Peyer's patch (tissue), 4 donors: ENCODE data around the gene MYL6.

Experiments
- CTCF ChIP-seq, 6 experiments: fragments of 450-650 bp in 4 of 6; fragments of 200-600 bp in 2 of 6; sonication (generic) in 1 of 6; IDR thresholded peaks; one replicate each; pipeline ENCODE4 v1.5.1; 2017 to 2019; ENCODE audit warnings: antibody characterized with exemption in 6 of 6, mild to moderate bottlenecking in 3 of 6, moderate library complexity in 1 of 6
- POLR2A ChIP-seq, 2 donors: fragments of 450-650 bp; IDR thresholded peaks; one replicate each; pipeline ENCODE4 v1.5.1; 2017; ENCODE audit warnings: antibody characterized with exemption in 2 of 2, mild to moderate bottlenecking in 2 of 2, moderate library complexity in 2 of 2

- TF ChIP-seq CTCF (IDR thresholded peaks at IDR 0.05) (no peak), POLR2A (IDR thresholded peaks at IDR 0.05) (no peak)
These were observed 3.3 kb upstream of the MYL6 start for GRCh38 chr12:56154818-56155217.
